ENCODE results near the gene SV2B.

SV2B gene

DNA sequence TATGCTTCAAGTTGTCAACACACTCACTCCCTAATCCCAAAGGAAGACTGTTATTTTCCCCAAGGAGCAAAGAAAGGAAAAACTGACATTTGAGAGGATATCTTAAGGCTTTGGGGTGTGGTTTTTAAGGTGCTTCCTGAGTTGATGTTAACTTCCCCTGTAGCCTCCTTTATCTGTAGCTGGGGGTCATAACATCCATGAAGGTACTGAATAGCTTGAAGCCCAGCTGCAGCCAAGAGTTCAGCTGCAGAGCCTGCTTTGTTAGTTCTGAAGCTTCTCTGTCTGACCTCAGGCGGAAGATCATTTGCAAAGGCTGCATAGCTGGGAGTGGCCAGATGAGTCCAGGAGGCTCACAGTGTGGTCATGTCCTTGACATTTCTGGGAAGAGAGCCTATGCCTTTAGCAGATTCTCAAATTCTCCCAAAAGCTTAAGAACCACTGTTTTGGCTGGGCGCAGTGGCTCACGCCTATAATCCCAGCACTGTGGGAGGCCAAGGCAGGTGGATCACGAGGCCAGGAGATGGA lies 165.4 kb downstream of the SV2B start:
- no peak for DNase-seq (ENCODE audit: low read depth in 2 of 2)

DNA sequence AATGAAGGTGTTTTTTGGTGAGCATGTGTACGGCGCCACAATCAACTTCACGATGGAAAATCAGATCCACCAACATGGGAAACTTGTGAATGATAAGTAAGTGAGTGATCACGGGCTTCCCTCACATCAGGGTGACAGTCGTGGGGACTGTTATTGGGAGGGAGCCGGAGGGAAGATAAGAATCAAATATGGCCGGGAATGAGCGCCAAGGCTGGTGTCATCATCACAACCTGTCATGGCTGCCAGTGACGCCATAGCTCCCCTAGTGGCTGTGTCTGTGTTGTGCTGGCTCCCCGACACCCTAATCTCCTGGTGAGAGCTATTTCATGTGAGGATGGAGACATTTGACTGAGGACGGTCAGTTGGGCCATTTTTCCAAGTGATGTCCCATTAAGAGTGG lies 168.5 kb downstream of the SV2B start:
- no peak for DNase-seq (ENCODE audit: low read depth in 2 of 2)

DNA sequence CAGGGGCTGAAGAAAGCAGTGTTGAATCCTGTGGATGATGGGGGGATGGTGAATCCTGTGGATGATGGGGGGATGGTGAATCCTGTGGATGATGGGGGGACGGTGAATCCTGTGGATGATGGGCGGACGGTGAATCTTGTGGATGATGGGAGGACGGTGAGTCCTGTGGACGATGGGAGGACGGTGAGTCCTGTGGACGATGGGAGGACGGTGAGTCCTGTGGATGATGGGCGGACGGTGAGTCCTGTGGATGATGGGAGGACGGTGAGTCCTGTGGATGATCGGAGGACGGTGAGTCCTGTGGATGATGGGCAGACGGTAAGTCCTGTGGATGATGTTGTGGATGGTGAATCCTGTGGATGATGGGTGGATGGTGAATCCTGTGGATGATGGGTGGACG lies 170.7 kb downstream of the SV2B start:
- no peak for DNase-seq (ENCODE audit: low read depth in 2 of 2)

DNA sequence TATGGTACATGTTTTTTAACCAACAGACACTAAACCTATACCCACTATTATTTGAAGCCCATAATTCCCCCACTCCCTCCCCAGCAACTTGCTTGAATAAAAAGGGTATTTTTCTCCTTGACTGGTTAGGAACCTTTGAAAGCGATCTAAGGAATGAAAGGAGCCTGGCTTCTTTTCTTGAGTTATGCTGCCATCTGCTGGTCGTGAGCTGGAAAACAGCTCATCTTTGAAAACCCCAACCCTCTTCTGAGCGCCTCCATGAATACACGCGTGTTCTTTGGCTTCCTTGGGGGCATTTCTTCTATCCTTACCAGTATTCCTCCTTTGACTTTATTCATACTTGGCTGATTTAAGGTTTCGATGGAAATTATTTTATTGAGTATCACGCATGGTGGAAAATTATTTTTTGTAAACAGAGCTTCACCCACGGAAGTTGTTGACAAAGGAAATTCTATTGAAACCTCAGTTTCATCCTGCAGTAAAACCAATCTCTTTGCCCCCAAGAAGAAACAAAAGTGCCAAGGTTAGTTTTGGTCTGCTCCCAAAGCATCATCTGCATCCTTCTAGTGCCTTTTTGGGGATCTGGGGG lies 171.6 kb downstream of the SV2B start:
- peak; percentile 26 to 46 for DNase-seq (ENCODE audit: low read depth in 2 of 2)

DNA sequence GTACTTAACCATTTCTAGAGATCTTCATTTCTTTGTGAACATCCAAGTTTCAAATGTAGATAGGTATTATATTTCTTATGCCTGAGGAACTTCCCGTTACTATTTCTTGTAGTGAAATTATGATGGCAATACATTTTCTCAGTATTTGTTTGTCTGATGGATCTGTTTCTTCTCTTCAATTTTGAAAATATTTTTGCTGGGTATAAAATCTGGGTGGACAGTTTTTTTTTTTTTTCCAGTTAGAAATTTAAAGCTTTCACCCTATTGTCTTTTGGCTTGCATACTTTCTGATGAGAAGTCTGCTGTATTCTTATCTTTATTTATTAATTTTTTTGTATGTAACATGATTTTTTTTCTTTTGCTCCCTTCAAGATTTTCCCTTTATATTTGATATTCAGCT lies 175.8 kb downstream of the SV2B start:
- no peak for DNase-seq (ENCODE audit: low read depth in 2 of 2)

DNA sequence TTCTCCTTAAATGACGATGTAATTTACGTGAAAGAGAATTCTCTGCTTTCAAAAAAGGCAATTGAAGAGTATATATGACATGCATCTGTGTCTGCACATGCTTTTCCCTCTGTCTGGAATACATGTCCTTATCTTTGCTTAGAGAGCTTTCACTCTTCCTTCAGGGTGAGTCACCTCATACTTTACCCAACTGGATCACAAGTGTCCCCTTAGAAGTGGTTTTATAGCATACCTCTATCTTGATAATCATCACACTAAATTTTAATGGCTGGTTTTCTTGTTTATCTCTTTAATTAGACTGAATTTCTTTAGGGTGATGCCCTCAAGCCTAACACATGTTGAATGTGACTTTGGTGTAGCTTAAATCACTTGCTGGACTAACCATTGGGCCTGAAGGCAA lies 178.9 kb downstream of the SV2B start:
- DNase-seq (ENCODE audit: low read depth in 2 of 2), result no peak

DNA sequence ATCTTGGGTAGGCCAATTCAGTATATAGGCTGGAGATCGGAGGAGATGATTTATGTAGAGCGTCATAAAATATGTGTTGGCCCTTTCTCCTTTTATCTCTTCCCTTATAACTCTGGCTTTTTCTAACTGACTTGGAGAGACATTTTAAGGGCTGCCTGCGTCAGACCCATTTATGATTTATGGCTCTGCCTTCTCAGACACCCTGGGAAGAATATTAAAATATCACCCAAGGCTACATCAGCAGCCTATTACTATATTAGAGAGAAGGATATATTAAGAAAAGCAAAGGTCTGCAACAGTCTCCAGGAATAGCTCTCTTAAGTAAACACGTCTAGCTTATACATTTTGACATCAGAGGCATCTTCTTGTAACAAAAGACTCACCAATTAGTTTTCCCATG lies 179.4 kb downstream of the SV2B start:
- no peak for DNase-seq (ENCODE audit: low read depth in 2 of 2)

DNA sequence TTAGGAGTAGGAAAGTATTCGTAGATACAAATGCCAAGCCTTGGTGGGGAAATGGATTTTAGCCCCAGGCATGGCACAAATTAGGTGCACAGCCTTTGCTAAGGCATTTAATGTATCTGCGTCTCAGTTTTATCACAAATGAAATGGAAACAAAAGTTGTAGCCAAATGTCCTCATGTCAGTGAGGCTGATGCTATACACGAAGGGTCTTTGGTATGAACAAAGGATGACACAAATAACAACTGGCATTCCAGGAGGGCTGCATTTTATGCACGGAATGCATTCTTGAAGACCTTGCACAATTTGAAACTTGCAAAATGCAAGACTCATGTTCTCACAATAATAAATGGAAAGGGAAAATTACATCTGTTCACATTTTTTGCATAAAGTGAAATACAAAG lies 181.9 kb downstream of the SV2B start:
- DNase-seq (ENCODE audit: low read depth in 2 of 2), result no peak

DNA sequence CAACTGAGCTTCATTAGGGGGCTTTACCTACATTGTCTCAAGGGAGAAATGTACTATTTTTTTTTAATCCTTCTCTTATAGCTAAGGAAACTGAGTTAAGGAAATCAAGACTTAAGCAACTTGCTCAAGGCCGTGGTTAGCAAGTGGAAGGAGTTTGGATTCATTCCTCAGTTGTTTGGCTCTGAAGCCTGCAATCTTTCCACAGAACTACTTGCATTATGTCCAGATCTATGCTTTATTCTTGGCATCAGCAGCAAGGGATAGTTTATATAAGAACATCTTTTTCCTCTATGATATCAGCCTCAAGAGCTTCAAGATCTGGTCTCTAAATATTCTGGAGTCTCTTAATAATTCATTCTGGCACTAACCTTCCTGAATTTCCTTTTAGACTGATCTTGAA lies 182.4 kb downstream of the SV2B start:
- DNase-seq (ENCODE audit: low read depth in 2 of 2), result no peak

DNA sequence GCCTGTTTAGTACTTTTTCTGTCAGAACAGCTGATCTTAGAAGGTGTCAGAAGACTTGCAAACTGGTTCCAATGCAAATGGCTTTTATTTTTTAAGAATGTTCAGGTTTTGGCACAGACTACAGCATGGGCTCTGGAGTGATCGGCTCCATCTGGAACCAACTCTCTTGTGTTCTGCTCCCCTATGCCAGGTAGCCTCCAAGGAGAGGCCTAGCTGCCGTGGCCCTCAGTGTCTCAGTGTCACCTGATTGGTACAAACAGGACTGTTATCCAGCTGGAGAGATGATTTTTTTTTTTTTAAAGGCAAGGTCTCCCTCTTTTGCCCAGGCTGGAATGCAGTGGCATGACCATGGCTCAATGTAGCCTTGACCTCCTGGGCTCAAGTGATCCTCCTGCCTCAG lies 183.1 kb downstream of the SV2B start:
- DNase-seq (ENCODE audit: low read depth in 2 of 2), result no peak

DNA sequence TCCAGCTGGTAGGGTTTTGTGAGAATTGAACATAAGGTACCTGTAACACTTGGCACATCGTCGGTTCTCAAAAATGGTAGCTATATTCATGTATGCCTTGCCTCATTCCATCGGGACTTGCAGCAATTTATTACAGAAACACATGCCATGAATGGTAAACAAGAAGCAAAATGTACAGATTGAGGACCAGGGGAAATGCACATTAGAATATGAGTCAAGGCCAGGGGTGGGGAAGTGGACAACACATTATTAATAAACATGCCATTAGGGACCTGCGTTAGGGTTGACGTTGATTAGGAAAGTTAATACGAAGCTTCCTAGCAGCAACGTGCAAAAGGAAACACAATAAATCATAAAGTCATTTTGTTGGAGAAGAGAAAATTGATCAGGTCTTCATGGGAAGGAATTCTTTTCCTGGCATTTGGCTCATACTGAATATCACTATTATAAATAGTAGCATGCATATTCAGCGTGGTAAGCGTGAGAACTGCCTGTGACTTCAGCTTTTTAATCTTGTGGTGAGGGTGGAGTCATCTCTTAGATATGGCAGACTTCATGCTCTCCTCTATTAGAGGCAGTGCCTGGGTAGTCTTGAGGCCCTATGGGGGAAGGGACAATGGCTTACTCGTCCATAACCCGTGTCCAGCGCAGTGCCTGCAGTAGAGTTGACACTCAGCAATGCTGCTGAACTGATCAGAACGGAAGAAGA lies 184.9 kb downstream of the SV2B start:
- DNase-seq (ENCODE audit: low read depth in 2 of 2), result no peak

DNA sequence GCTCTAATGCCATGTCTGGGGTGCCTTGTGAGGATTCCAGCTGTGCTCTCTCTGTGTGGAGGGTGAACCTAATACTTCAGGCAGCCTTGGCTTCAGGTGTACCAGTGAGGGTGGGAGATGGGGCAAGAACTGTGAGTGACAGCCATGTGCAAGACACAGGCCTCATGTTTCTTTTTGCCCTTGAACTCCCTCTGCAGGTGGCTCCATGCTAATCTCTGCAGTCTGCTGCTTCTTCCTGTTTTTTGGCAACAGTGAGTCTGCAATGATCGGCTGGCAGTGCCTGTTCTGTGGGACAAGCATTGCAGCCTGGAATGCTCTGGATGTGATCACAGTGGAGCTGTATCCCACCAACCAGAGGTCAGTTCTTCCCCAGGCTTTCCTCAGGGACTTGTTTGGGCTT lies 189.3 kb downstream of the SV2B start:
- DNase-seq (ENCODE audit: low read depth in 2 of 2), result no peak

DNA sequence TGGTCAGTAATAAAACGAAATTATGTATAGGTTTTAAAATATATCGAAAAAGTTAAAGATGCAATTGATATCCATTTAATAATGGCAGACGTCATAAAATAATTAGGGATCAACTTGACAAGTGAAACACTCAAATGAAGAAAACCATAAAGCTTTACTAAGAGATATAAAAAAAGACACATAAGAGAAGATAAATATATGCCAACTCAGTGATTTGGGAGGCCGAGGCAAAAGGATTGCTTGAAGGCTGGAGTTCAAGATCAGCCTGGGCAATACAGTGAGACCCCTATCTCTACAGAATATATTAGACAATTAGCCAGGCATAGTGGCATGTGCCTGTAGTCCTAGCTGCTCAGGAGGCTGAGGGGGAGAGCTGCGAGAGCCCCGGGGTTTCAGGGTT lies 190.5 kb downstream of the SV2B start:
- no peak for DNase-seq (ENCODE audit: low read depth in 2 of 2)

DNA sequence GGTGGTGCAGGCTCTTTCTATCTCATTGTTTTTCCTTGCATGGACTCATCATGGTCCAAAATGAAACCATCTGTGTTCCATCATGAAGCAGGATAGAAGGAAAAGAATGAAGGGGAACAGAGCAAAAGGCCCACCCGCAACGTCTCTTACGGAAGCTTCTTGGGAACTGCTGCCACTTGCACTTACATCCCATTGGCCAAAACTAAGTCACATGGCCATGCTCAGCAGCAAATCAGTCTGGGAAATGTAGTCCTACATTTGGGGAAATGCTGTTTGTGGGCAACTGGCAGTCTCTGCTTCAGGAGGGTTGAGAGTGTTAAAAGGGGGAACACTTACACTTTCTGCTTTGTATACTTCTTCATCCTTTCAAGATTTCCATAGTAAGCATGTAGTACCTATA lies 191.6 kb downstream of the SV2B start:
- no peak for DNase-seq (ENCODE audit: low read depth in 2 of 2)

DNA sequence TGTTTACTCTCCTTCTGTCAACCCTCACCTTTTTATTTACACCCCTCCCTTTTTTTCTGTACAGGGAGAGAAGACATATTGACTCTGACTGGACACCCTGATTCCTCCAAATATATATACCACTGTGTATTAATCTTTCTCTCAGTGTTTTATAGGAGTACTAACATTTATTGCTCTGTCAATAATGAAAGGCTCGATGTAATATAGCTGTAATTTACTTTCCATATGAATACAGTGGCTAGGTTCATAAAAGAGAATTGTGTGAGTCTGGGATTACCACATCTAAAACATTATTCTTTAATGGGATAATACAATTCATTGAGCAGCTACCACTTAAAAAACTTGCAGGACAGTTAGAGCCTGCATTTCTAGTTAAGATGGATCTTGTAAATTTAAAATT lies 194.3 kb downstream of the SV2B start:
- no peak for DNase-seq (ENCODE audit: low read depth in 2 of 2)

DNA sequence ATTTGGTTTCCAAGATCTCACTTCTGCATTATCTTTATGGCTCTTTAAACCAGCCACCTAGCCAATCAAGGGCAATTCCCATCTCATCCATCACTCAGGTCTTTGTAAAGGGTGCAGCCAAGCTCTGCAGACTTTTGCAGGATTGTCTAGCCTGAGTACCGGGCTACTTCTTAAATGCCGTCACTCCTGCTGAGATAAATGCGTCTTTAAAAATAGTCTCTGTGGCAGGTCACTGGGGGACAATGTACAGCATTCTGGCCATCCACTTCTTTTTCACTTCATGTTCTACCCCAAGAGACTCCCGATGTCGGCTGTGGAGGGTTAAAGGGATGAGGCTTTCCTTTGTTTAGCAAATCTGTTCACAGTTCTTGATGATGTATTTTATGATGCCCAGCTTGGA lies 194.7 kb downstream of the SV2B start:
- no peak for DNase-seq (ENCODE audit: low read depth in 2 of 2)

DNA sequence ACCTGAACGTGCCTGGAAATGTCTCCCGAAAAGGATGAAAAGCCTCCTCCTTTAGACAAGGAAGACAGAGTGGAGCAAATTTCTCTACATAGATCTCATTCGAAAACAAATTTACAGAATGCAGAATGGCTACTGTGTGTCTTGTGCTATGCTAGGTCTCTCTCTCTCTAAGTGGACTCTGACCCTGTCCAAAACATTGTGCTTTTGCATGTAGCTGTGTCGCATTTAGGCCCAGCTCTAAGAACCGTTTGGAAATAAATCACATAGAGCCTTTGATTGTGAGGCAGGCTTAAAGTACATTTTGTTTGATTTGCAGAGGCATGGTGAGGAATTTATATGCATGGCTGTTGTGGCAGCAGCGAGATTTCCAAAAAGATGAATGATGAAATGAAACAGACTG lies 198.0 kb downstream of the SV2B start:
- no peak for DNase-seq (ENCODE audit: low read depth in 2 of 2)

DNA sequence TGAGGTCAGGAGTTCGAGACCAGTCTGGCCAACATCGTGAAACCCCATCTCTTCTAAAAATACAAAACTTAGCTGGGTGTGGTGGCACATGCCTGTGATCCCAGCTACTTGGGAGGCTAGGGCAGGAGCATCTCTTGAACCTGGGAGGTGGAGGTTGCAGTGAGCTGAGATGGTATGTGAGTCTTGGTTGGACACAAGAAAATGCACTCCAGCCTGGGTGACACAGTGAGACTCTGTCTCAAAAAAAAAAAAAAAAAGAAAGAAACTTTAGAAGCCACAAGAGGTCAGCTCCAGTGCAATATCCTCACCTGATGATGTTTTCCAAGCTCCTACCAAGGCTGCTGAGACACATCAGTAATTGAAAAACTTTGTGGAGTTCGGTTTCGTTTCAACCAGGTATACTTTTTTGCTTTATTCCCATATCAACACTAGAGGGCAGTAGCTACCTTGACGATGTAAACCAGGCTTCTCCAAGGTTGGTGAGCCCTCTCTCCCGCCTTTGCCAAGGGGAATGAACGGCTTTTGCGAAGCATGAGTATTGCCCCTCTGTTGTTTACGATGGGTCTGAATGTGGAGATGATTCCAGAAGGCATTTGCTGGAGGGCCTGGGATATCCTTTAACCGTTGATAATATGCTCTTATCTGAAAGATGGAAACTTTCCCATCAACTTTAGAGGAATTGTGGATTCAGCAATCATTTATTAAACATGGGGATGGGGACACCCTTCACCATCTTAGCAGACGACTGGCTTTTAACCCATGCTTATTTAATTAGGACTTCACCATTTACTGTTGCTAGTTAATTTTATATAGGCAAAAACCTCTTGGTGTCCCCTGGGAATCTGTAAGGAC lies 202.8 kb downstream of the SV2B start:
- no peak for DNase-seq (ENCODE audit: low read depth in 2 of 2)

DNA sequence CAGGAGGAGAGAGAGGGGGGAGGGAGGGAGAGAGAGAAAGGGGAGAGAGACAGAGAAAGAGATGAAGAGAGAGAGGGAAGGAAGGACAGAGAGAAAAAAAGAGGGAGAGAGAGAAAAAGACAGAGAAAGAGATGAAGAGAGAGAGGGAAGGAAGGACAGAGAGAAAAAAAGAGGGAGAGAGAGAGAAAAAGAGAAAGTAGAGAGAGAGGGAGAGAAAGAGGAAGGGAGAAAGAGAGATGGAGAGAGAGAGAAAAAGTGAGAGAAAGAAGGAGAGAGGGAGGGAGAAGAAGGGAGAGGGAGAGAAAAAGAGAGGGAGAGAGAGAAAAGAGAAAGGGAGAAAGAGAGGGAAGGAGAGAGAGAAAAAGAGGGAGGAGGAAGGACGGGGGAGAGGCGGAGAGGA lies 204.2 kb downstream of the SV2B start:
- DNase-seq (ENCODE audit: low read depth in 2 of 2), result no peak

DNA sequence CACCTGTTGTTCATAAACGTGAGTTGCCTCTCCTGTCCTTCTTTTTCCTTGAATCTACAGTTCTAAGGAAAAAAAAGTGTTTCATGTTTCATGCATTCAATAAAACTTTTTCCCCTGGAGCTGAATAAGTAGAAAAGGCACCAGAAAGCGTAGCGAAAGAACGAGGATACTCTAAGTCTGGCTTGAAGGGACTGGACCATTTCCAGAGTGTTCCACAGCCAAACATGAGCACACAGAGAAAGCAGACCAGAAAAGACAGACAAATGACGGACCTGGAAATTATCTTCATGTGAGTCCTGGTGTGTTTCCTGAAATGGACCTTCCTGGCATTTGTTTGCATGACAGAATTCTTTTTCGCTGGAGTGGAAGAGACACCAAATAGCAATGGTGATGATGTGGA lies 204.7 kb downstream of the SV2B start:
- DNase-seq (ENCODE audit: low read depth in 2 of 2), result no peak

DNA sequence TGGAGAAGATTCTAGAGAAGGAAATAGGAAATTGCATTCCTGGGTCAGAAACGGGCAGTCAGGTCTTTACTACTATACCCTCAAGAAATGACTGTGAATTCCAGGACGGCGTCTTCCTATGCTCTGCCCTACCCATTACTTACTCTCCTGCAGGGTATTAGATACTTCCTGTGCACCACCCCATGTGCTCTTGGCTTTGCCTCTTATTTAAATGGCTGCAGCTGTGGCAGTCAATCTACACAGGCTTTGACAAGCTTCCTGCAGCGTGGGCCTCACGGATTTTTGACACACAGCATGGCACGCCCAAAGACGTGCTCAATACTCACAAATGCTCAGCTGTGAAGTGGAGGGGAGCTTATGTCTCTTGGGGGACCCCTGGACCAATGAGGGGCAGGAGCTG lies 206.1 kb downstream of the SV2B start:
- DNase-seq (ENCODE audit: low read depth in 2 of 2), result no peak

DNA sequence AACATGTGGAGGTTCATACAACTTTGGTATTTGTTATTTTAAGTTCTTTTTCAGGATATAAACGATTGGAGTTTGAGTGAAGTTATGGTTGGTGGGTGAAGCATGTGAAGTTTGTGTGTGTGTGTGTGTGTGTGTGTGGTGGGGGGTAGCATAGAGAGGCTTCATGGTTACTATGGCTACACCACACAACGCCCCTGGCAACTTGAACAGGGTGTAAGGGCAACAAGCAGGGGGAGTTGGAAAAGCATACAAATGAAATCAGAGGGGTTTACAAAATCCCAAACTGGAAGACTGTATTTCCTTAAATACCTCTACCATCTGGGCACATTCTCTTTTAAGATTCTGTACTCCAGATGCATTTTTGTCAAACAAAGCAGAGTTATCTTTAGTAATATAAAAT lies 207.5 kb downstream of the SV2B start:
- no peak for DNase-seq (ENCODE audit: low read depth in 2 of 2)

DNA sequence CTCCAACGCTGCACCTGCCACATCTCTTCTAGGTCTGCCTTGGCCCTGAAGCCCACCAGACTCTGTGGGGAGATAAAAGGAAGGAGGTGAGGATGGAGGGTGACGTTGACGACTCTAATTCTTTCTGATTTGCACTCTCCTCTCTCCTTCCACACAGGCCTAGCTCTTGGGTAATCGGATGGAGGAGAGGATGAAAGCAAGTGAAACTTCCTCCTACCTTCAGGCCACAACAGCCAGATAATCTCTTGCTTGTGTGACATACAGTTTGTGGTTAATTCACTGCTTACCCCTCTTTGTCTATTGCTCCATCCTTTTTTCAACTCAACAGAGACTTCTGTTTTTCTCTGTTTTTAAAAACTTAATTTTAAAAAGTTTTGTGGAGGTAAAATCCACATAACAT lies 208.1 kb downstream of the SV2B start:
- no peak for DNase-seq (ENCODE audit: low read depth in 2 of 2)
